Endodermal cell (in vitro differentiated cells): Measurements from ENCODE around the gene TGFB2. TPM values are rescaled to one million over a fixed set of nuclear protein-coding genes. Genes with fewer than 3 reads are reported as not detected.

ENCODE experiments used
- DNase-seq: peaks from one replicate; pipeline ENCODE4 v3.0.0-alpha.2; 2017
- H3K27ac ChIP-seq: 2 replicates; pipeline ENCODE4 v1.5.1; 2013; ENCODE audit warnings: mild to moderate bottlenecking, low read depth, low read length, moderate library complexity
- H3K27me3 ChIP-seq: 2 replicates; pipeline ENCODE4 v1.6.1; 2013; ENCODE audit warnings: mild to moderate bottlenecking, low read length, moderate library complexity; ENCODE audit not compliant: insufficient read depth, control insufficient read depth, poor library complexity, severe bottlenecking
- H3K36me3 ChIP-seq: 2 replicates; pipeline ENCODE4 v1.7.0; 2013; ENCODE audit warnings: mild to moderate bottlenecking, low read length, moderate library complexity; ENCODE audit not compliant: control insufficient read depth, insufficient read depth
- H3K4me1 ChIP-seq: one replicate; pipeline ENCODE4 v1.7.0; 2013; ENCODE audit warnings: low read length; ENCODE audit not compliant: control insufficient read depth, insufficient read depth
- H3K4me3 ChIP-seq: 2 replicates; pipeline ENCODE4 v1.5.1; 2013; ENCODE audit warnings: mild to moderate bottlenecking, low read length, moderate library complexity
- H3K9ac ChIP-seq: 2 replicates; pipeline ENCODE4 v1.6.1; 2013; ENCODE audit warnings: mild to moderate bottlenecking, low read length, moderate library complexity; ENCODE audit not compliant: poor library complexity, severe bottlenecking; ENCODE audit errors: extremely low read depth
- H3K9me3 ChIP-seq: 2 replicates; pipeline ENCODE4 v1.6.1; 2013; ENCODE audit warnings: mild to moderate bottlenecking, low read length, moderate library complexity; ENCODE audit not compliant: control insufficient read depth
- H3K27ac Mint-ChIP-seq: 2 replicates; pipeline ENCODE4 v1.8.0; 2020; ENCODE audit warnings: mixed read lengths
- H3K27me3 Mint-ChIP-seq: 2 replicates; pipeline ENCODE4 v1.8.0; 2021; ENCODE audit warnings: mild to moderate bottlenecking, mixed read lengths; ENCODE audit not compliant: insufficient read depth
- H3K36me3 Mint-ChIP-seq: 2 replicates; pipeline ENCODE4 v1.8.0; 2020; ENCODE audit warnings: low read depth, mixed read lengths
- H3K4me1 Mint-ChIP-seq: 2 replicates; pipeline ENCODE4 v1.8.0; 2020; ENCODE audit warnings: mixed read lengths
- H3K4me3 Mint-ChIP-seq: 2 replicates; pipeline ENCODE4 v1.8.0; 2020; ENCODE audit warnings: mild to moderate bottlenecking, moderate library complexity, mixed read lengths
- H3K9me3 Mint-ChIP-seq: 2 replicates; pipeline ENCODE4 v1.8.0; 2020; ENCODE audit warnings: mild to moderate bottlenecking, mixed read lengths
- CTCF ChIP-seq: fragments of 200-600 bp; sonication (generic); conservative IDR thresholded peaks from 2 replicates; pipeline ENCODE4 v1.5.0; 2021; ENCODE audit warnings: antibody characterized with exemption, mild to moderate bottlenecking
- WGBS, 2 experiments: methylation state at CpG; one replicate each; pipeline versions ENCODE4 v1.1.5 to v1.1.7; 2013; ENCODE audit warnings: missing lambda C conversion rate in 2 of 2, mixed read lengths in 1 of 2; ENCODE audit not compliant: insufficient coverage in 1 of 2, insufficient read length in 1 of 2; 5-methylcytosine and 5-hydroxymethylcytosine counted together
- total RNA-seq, 2 donors: library from RNA; stranded (reverse); fragmentation: NEBNext Ultra II Directional in 1 of 2; extraction: Animal tissue kit (Norgen Biotek cat#: 25700) in 1 of 2; gene quantifications; 2 replicates in 1 of 2; 3 replicates in 1 of 2; pipeline ENCODE4 v1.2.1, GENCODE V29; 2021

The TGFB2 gene
- total RNA-seq, 2 donors from 2014 or later: 0.11 to 1.2 TPM

- peak overlapping the region; percentile 87 for H3K4me3 ChIP-seq
- peaks cover 65% of the 10 kb centered on the region for H3K27me3 ChIP-seq
- Mint-ChIP-seq H3K9me3 (no peaks in the 10 kb centered on the region), H3K27me3 (peaks cover 40% of the 10 kb centered on the region), H3K36me3 (no peaks in the 10 kb centered on the region), H3K4me1 (peaks cover 20% of the 10 kb centered on the region), H3K27ac (no peak overlapping the region), H3K4me3 (no peak overlapping the region)
- H3K27ac ChIP-seq: no peak overlapping the region
- 3 to 17% methylated on average over 1 to 14 of the region's 14 CpGs for WGBS, 2 experiments
- peaks cover 8% of the 10 kb centered on the region for H3K9me3 ChIP-seq
- H3K4me1 ChIP-seq: peaks cover under 1% of the 10 kb centered on the region
- peaks cover 5% of the 10 kb centered on the region for H3K36me3 ChIP-seq
- peak; percentile 69 for DNase-seq
- H3K9ac ChIP-seq: no peak overlapping the region
- TF ChIP-seq CTCF: no peak
Measured at GRCh38 chr1:218347336-218347722, 2.2 kb downstream of the TGFB2 start.

GRCh38 chr1:218347723-218348627 lies 2.8 kb downstream of the TGFB2 start:
- H3K27ac Mint-ChIP-seq: no peak overlapping the region
- H3K36me3 Mint-ChIP-seq: no peaks in the 10 kb centered on the region
- 13 to 34% methylated on average over 4 to 8 of the region's 9 CpGs for WGBS, 2 experiments
- DNase-seq: no peak
- Histone ChIP-seq H3K4me3 (peak overlapping the region; percentile 87), H3K36me3 (peaks cover 5% of the 10 kb centered on the region), H3K27ac (no peak overlapping the region), H3K9me3 (peaks cover 8% of the 10 kb centered on the region), H3K27me3 (peaks cover 58% of the 10 kb centered on the region), H3K4me1 (no peaks in the 10 kb centered on the region), H3K9ac (no peak overlapping the region)
- peaks cover 16% of the 10 kb centered on the region for H3K4me1 Mint-ChIP-seq
- no peak for TF ChIP-seq CTCF
- no peak overlapping the region for H3K4me3 Mint-ChIP-seq
- no peaks in the 10 kb centered on the region for H3K9me3 Mint-ChIP-seq
- peaks cover 42% of the 10 kb centered on the region for H3K27me3 Mint-ChIP-seq

GRCh38 chr1:218348628-218349071 lies 3.5 kb downstream of the TGFB2 start:
- no peak for TF ChIP-seq CTCF
- no peaks in the 10 kb centered on the region for H3K36me3 Mint-ChIP-seq
- no peak overlapping the region for H3K4me3 Mint-ChIP-seq
- H3K4me1 Mint-ChIP-seq: peaks cover 16% of the 10 kb centered on the region
- Histone ChIP-seq H3K4me1 (no peaks in the 10 kb centered on the region), H3K4me3 (peak overlapping the region; percentile 87), H3K9me3 (peaks cover 8% of the 10 kb centered on the region), H3K36me3 (peaks cover 5% of the 10 kb centered on the region), H3K27me3 (peaks cover 51% of the 10 kb centered on the region), H3K27ac (no peak overlapping the region), H3K9ac (no peak overlapping the region)
- no peaks in the 10 kb centered on the region for H3K9me3 Mint-ChIP-seq
- WGBS, 2 experiments: 63 to 90% methylated on average over 2 to 3 of the region's 3 CpGs
- no peak overlapping the region for H3K27ac Mint-ChIP-seq
- no peak for DNase-seq
- peaks cover 42% of the 10 kb centered on the region for H3K27me3 Mint-ChIP-seq
